HCEC 1CT (cell line): Measurements from ENCODE around the gene PPTC7.
A peak's percentile ranks its signal among the peaks of the same experiment; 100 is the strongest.
"Not testable (repeated sequence)": the region's sequence is repeated elsewhere in the genome, so short reads cannot be mapped to it uniquely, and the experiment has no call there.

ENCODE experiments used
- DNase-seq: peaks from one replicate; pipeline ENCODE4 v3.0.0-alpha.2; 2017

The PPTC7 gene, protein sequence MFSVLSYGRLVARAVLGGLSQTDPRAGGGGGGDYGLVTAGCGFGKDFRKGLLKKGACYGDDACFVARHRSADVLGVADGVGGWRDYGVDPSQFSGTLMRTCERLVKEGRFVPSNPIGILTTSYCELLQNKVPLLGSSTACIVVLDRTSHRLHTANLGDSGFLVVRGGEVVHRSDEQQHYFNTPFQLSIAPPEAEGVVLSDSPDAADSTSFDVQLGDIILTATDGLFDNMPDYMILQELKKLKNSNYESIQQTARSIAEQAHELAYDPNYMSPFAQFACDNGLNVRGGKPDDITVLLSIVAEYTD

DNA sequence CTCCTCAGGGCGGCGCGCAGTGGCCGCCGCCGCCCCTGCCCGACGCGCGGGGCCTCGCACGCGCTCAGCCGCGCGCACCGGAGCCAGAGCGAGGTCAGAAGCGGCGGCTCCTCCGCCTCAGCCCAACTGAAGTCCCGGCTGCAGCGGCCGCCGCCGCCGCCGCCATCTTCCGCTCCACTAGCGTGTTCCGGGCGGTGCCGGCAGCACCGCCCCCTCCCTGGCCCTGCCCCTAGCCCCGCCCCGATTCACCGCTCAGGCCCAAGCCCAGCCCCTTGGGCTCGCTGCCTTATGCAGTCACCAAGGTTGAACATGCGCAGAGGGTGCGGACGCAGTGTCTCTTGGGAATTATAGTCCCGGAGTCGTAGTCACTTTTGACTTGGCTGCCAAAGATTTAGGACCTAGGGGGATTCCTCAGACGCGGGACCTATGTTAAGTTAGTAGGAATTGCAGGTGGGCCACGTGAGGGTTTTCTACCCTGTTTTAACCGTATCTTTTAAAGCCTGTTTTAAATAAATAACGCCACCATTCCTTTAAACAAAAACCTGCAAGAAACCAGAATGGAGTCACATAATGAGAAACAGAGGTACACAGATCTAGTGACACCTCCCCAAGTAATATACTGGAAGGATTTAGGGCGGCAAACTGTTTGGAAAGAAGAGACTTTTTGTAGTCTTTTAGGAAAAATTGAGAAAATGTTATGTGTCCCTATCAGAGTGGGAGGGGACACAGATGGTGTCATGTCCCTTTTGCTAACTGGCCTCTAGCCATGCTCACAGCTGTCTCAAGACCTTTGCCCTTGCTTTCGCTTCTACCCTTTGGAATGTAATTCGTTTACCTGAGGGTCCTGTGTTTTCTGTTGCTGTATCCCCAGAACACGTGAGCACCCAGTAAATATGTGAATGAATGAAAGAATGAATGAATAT lies at the start of gene PPTC7:
Gene PPTC7 (minus strand): TSS at position 182 of the 923 bp plus-strand sequence. CDS start 287 bp downstream, outside the sequence.
- DNase-seq: peak; percentile 93

DNA sequence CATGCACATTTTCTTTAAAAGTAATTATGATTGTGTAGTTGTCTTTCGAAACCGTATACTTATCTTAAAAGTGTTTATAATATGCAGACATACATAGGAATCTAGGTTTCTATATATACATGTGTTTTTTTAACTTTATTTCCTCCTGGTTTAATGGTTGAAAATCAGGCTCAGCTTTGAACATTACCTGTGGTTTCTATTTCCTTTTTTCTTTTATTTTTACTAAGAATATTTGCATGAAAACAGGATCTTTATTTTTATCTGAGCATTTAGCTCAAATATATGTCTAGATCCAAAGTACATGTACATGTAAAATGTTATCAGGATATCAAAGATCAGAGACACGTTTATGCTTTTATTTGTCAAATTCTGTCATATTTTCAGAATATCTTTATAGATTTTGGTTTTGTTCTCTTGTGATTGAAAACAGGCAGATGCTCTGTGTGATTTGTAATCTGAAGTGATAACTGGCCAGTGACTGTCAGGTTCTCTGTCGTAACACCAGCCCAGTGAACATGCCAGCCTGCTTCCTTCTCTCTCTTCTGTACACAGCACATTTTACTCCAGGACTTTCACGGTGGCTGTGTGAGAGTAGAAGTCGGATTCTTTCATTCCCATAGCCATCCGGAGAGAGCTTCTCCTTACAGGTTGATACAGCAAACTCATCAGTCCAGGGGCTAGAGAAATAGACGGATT lies 44.5 kb upstream of the PPTC7 start:
- no peak for DNase-seq

DNA sequence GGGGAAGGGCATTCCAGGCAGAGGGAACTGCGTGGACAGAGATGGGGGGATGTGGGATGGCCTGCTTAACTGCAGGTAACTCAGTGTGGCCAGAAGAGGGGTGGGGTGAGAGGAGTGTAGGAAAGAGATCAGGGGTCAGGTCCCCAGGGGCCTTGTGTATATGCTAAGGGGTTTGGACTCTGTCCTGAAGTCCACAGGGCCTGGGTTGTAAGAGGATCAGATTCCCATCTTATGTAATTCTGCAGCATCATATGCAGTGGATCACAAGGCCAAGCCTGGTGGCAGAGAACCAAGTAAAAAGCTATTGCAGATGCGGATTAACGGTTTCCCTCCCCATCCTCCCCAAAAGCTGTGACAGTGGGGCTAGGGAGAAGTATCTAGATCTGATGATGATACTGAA lies 39.5 kb upstream of the PPTC7 start:
- DNase-seq: no peak

DNA sequence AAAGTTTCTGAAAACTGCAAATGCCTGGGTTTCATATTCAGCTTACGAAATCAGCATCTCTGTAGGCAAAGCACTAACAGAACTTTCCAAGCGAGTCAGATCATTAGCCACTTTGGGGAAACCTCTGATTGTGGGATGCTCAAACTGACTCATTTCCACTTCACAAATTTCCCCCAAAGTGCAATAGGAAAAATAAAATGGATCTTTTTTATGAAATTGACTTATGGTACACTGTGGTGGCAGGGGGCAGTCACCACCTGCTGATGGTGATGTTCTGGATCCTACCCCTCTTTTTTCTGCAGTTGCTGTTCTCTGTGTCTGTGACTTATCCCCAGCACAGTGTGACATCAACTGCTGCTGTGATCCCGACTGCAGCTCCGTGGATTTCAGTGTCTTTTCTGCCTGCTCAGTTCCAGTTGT lies 36.4 kb upstream of the PPTC7 start:
- peak; percentile 19 for DNase-seq

DNA sequence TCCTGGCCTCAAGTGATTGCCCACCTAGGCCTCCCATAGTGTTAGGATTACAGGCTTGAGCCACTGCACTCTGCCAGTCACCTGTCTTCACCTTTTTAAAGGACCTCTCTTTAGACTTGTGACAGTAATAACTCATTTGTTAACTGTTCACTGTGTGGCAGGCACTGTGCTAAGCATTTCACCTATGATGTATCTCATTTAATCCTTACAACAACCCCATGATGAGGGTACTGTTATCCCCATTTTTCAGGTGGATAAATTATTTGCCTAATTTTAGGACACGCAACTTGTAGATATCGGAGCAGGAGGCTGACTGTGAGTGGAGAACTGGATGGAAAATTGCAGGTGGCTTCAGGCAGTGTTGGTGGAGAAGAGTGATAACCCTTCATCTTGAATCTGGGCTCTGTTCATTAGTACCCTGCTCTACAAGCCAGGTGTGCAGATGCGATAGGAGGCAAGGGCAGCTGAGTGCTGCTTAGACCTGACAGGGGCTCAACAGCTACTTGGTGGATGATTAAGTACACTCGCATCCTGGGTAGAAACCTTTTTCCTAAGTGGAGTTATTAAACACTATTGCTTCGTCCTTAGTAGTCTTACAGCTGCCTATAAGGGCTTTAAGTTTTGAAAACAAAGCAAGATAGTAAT lies 33.5 kb upstream of the PPTC7 start:
- no peak for DNase-seq

DNA sequence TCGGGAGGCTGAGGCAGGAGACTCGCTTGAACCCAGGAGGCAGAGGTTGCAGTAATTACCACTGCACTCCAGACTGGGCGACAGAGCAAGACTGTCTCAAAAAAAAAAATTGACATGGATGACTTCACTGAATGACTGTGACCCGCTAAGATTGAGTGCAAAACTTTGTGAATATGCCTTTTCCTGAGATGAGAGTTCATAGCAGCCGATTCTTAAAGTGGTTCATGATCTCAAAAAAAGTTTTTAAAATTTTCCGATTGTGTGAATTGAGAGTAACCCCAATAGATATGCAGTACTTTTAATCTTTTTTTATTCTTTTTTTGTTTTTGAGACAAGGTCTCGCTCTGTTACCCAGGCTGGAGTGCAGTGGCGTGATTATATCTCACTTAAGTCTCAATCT lies 32.1 kb upstream of the PPTC7 start:
- no peak for DNase-seq

DNA sequence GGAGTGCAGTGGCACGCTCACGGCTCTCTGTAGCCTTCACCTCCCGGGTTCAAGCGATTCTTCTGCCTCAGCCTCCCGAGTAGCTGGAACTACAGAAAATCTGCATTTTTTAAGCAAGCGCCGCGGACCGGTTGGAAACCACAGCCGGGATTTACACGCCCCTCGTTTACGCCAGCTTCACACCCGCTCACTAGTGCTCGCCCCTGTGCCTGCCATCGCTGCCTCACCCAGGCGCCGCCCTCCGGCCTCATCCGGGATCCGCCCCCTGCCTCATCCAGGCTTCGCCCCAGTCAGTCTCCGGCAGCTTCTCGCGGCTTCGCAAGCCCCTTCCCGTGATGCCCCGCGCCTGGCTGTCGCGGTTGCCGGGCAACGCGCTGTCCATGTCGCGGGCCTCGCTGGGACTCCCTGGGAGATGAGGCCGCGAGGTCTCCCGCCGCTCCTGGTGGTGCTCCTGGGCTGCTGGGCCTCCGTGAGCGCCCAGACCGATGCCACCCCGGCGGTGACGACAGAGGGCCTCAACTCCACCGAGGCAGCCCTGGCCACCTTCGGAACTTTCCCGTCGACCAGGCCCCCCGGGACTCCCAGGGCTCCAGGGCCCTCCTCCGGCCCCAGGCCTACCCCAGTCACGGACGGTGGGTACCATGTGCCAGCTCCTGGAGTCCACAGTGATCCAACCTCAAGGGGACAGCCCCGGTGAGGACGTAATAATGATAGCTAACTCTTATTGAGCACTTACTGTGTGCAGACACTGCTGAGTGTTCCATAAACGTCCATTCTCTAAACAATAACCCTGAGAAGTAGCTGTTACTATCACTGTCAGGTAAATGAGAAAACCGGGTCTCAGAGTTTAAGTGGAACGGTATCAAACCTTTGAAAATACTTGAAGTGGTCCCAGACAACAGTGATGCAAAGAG lies 30.9 kb upstream of the PPTC7 start, which contains the start of gene TCTN1:
Gene TCTN1 (plus strand): TSS at position 359 of the 914 bp plus-strand sequence. CDS start 54 bp downstream, at position 413.
- DNase-seq: peak; percentile 96

DNA sequence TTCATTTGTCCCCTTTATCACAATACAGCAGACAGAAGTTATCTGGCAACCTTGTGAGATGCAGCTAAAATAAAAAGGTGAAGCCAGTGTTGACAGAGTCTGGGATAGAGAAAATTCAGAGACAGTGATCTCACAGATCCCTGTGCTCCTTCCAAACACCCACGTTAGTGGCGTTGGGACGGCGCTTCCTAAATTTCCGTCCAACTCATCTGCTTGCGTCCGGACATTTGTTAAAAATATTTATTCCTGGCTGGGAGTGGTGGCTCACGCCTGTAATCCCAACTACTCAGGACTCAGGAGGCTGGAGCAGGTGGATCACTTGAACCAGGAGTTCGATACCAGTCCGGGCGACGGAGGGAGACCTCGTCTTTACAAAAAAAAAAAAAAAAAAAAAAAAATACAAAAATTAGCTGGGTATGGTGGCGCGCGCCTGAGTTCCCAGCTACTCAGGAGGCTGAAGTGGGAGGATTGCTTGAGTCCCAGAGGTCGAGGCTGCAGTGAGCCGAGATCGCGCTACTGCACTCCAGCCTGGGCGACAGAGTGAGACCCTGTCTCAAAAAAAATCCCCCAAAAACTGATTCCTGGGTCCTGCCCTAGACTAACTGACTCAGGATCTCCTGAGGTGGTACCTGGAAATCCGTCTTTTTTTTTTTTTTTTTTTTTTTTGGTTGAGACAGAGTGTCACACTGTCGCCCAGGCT lies 30.1 kb upstream of the PPTC7 start:
- DNase-seq: no peak

DNA sequence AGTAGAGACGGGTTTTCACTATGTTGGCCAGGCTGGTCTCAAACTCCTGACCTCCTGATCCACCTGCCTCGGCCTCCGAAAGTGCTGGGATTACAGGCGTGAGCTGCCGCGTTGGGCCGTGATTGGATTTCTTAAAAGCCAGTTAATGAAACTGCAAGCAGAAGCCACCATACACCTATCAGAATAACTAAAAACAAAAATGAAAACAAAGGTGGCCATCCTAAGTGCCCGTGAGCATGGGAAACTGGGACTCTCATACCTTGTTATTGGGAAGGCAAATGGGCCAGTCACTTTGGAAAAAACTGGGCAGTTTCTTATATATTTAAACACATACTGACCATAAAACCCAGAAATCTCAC lies 23.1 kb upstream of the PPTC7 start:
- no peak for DNase-seq

DNA sequence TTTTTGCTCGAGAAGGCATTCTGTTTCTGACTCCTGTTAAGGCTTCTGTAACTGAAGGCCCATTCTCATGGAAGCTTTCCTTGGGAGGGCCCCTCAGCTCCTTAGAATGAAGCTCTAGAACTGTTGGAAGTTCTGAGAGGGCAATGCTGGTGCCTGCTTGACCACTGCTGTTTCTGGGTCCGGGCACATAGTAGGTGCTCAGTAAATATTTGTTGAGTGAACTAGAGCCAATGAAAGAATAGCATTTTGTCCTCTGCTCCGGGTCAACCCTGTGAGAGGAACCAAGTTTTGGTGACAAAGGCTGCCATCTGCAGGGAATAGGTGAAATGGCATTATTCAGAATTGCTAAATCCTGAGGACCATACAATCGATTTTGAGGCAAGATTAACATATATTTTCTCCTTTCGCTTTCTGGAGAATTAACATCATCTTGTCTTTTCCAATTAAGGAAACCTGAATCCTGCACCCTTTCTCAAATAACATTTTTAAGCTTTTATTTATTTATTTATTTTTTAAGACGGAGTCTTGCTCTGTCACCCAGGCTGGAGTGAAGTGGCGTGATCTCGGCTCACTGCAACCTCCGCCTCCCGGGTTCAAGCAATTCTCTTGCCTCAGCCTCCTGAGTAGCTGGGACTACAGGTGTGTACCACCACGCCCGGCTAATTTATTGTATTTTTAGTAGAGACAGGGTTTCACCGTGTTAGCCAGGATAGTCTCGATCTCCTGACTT lies 19.1 kb upstream of the PPTC7 start:
- DNase-seq: peak; percentile 63

DNA sequence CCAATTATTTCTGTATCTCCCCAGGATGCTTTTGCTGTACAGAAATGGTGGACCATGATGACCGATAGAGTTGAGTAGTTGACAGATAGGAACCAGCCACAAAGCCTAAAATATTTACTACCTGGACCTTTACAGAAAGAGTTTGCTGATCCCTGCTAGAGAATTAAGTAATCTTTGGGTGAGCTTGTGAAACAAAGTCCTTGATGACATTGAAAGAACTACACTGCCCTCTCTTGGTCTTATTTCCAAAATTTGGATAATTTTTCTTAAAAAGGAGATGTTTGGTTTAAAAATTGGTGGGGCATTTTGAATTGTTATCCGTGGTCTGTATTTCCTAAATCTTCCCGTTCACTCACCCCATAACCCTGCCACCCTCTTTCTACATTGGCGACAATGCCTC lies 17.1 kb upstream of the PPTC7 start:
- peak; percentile 71 for DNase-seq

DNA sequence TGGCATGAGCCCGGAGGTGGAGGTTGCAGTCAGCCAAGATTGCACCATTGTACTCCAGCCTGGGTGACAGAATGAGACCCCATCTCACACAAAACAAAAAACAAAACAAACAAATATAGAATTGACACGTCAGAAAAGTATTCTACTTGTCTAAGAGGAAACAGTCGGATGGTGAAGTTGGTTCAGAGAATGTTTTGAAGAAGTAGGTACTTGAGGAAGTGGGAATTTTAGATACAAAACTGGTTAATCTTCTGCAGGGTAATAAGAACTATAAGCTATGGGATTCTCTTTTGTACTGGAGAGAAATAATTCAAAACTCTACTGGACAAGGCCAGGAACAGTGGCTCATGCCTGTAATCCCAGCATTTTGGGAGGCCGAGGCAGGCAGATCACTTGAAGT lies 16.2 kb upstream of the PPTC7 start:
- DNase-seq: no peak

DNA sequence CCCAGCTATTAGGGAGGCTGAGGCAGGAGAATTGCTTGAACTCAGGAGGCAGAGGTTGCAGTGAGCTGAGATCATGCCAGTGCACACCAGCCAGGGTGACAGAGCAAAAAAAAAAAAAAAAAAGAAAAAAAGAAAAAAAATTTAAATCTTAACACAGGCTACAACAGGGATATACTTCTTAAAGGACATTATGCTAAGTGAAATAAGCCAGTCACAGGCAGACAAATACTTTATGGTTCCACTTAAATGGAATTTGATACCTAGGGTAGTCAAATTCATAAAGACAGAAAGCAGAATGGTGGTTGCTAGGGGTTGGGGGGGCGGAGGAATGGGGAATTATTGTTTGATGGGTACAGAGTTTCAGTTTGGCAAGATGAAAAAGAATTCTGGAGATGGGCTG lies 14.8 kb upstream of the PPTC7 start:
- no peak for DNase-seq

DNA sequence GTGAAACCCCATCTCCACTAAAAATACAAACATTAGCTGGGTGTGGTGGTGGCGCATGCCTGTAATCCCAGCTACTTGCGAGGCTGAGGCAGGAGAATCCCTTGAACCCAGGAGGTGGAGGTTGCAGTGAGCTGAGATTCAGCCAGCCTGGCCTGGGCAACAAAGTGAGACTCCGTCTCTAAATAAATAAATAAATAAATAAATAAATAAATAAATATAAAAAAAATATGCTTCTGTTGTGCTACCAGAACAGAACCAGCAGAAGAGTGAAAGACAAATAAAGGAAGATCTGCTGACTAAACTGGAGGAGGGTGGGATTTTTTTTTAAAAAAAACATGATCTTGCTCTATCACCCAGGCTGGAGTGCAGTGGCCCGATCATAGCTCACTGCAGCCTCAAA lies 9.8 kb upstream of the PPTC7 start:
- DNase-seq: not testable (repeated sequence)

DNA sequence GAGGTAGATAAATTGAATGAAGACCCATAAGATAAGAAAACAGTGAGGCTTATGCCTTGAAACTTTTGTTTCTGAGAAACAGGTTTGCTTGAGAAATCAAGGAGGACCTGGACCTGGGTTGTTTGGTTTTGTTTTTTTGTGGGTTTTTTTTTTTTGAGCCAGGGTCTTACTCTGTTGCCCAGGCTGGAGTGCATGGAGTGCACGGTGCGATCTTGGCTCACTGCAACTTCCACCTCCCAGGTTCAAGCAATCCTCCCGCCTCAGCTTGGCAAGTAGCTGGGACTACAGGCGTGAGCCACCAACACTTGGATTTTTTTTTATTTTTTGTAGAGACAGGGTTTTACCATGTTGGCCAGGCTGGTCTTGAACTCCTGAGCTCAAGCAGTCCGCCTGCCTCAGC lies 9.0 kb upstream of the PPTC7 start:
- no peak for DNase-seq

DNA sequence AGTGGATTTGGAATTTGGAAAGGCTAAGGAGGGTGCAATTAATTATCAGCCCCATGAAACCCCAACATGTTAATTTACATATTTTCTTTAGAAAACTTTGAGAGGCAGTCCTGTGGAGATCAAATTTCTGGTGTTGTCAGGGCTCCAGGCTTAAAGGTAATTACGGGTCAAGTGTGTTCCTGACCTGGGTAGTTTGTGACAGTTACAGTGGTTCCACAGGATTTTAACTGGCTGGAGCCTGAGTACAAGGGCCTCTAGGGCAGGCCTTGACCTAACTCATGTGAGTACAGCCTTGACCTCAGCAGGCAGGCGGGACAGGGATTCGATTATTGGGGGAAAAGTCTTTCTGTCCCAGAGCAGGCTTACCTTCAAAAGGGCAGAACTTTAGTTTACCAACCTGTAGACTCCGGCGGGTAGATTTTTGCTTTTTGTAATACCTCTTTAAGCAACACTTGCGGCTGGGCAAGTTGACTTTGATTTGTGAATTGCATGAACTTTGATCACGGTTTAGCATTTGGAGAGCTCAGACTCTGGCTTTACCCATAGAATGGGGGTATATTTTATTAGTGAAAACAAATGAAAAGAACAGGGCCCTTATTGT lies 8.4 kb upstream of the PPTC7 start:
- DNase-seq: no peak

DNA sequence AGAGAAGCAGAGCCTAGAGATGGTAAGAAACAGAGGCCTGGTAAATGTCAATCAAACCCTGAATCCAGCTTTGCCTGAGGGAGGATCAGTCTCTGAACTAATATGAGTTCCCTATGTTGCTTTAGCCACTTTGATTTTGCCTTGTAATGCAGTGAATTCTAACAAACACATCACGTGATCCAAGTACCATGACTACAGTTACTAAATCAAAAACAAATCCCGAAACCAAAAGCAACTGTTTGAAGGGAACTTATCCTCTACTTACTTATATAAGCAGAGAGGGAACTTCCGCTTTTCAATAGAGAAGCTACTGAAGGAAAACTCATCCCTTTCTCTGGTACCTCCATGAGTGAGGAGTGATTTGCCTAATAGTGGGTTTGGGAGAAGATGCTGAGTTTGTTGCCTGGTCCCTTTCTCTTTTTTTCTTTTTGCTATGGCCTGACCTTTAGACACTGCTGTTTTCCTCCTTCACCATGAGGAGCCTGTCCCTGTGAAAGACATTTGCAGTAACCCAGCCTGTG lies 7.7 kb upstream of the PPTC7 start:
- peak; percentile 33 for DNase-seq

DNA sequence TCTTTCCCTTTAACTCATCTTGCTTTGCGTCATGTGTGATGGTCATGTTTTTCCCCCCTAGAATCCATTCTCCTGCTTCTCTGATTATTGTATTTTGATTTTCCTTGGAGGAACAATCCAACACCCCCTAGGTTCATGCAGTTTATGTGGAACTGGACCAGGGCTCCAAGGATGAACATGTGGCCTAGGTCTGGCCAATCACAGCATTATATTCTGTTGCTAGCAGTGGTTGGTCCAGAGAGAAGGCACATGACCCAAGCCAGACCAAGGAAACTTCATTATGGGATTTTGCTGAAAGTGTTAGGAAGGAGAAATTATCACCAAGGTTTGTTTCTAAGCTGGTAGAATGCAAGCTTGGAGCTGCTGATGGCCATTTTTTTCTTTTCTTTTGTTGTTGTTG lies 6.9 kb upstream of the PPTC7 start:
- no peak for DNase-seq

DNA sequence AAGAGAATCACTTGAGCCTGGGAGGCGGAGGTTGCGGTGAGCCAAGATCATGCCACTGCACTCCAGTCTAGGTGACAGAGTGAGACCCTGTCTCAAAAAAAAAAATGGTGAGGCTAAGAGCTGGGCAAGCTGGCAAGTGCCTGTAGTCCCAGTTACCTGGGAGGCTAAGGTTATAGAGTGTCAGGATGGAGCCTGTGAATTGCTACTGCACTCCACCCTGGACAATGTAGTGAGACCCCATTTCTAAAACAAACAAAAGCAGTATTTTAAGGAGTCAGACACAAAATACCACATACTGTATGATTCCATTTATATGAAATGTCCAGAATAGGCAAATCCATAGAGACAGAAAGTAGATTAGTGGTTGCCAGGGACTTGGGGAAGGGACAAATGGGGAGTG lies 4.0 kb upstream of the PPTC7 start:
- not testable (repeated sequence) for DNase-seq
